DOHH2 (cell line): ENCODE results near the gene CARD11.

Source experiments
- H3F3A ChIP-seq: fragments of 200-600 bp; sonication (generic), shearing (Covaris generic); 2 replicates; pipeline ENCODE4 v1.6.0; 2016; ENCODE audit warnings: antibody characterized with exemption, mild to moderate bottlenecking; ENCODE audit not compliant: control insufficient read depth, insufficient read depth
- H3K27ac ChIP-seq: fragments of 200-600 bp; sonication (generic); 2 replicates; pipeline ENCODE4 v1.5.1; 2014; ENCODE audit warnings: low read depth, mild to moderate bottlenecking, low read length, moderate library complexity
- H3K27me3 ChIP-seq: fragments of 200-600 bp; sonication (generic); 2 replicates; pipeline ENCODE4 v1.6.1; 2014; ENCODE audit warnings: mild to moderate bottlenecking, low read length, mixed read lengths; ENCODE audit not compliant: control insufficient read depth
- H3K36me3 ChIP-seq: fragments of 200-600 bp; sonication (generic); 2 replicates; pipeline ENCODE4 v1.6.1; 2014; ENCODE audit warnings: mild to moderate bottlenecking, low read length, moderate library complexity, mixed read lengths; ENCODE audit not compliant: control insufficient read depth
- H3K4me1 ChIP-seq: fragments of 200-600 bp; sonication (generic); 2 replicates; pipeline ENCODE4 v1.6.1; 2014; ENCODE audit warnings: mild to moderate bottlenecking, low read length, mixed read lengths; ENCODE audit not compliant: control insufficient read depth
- H3K4me2 ChIP-seq: fragments of 200-600 bp; sonication (generic); 2 replicates; pipeline ENCODE4 v1.6.0; 2014; ENCODE audit warnings: mild to moderate bottlenecking, low read length, moderate library complexity
- H3K4me3 ChIP-seq: fragments of 200-600 bp; sonication (generic); 2 replicates; pipeline ENCODE4 v1.5.1; 2014; ENCODE audit warnings: mild to moderate bottlenecking, low read length, mixed read lengths
- H3K79me2 ChIP-seq: fragments of 200-600 bp; sonication (generic); 2 replicates; pipeline ENCODE4 v1.6.1; 2014; ENCODE audit warnings: mild to moderate bottlenecking, low read length, mixed read lengths; ENCODE audit not compliant: control insufficient read depth
- H3K9me2 ChIP-seq: fragments of 200-600 bp; sonication (generic); replicated peaks from 2 replicates; pipeline ENCODE4 v1.6.1; 2014; ENCODE audit warnings: mild to moderate bottlenecking, low read length, mixed read lengths; ENCODE audit not compliant: control insufficient read depth
- H3K9me3 ChIP-seq: fragments of 200-600 bp; sonication (generic); 2 replicates; pipeline ENCODE4 v1.6.1; 2014; ENCODE audit warnings: antibody characterized with exemption, low read length, mixed read lengths; ENCODE audit not compliant: control insufficient read depth, insufficient read depth
- H4K20me1 ChIP-seq: fragments of 200-600 bp; sonication (generic); 2 replicates; pipeline ENCODE4 v1.6.0; 2014; ENCODE audit warnings: low read depth, mild to moderate bottlenecking, antibody characterized with exemption, low read length, moderate library complexity; ENCODE audit not compliant: control insufficient read depth, insufficient read depth
- EZH2phosphoT487 ChIP-seq: fragments of 200-600 bp; sonication (generic); IDR thresholded peaks from 2 replicates; pipeline ENCODE4 v1.6.1; 2017; ENCODE audit warnings: borderline replicate concordance, mild to moderate bottlenecking, antibody characterized with exemption, low read length, moderate library complexity, mixed read lengths
- TF ChIP-seq, protein P1 (sequence below): fragments of 200-600 bp; sonication (generic); IDR thresholded peaks from one replicate; pipeline ENCODE4 v1.5.1; 2014; ENCODE audit warnings: antibody characterized with exemption, mild to moderate bottlenecking, low read depth, low read length; ENCODE audit not compliant: poor library complexity, severe bottlenecking

The CARD11 gene

DNA sequence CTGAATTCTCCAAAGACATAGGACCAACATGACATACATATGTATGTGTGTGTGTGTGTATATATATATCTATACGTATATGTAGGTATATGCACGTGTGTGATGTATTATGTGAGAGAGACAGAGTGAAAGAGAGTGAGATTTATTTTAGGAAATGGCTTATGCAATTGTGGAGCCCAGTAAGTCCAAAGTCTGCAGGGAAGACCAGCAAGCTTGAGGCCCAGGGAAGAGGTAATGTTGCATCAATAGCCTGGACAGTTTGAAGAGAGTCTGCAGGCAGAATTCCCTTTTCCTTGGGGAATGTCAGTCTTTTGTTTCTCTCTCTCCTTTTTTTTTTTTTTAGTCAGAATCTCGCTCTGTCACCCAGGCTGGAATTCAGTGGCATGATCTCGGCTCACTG, 33.0 kb upstream of the CARD11 start:
- Histone ChIP-seq H3K4me3 (no peak overlapping the region), H3K79me2 (no peaks in the 10 kb centered on the region), H3K27ac (no peak overlapping the region), H3K27me3 (peaks cover 10% of the 10 kb centered on the region; the same call in 1 of the 2 replicates), H3K9me2 (no peaks in the 10 kb centered on the region), H3F3A (no peaks in the 10 kb centered on the region), H4K20me1 (no peaks in the 10 kb centered on the region), H3K36me3 (no peaks in the 10 kb centered on the region), H3K4me1 (peaks cover 10% of the 10 kb centered on the region), H3K4me2 (no peak overlapping the region), H3K9me3 (no peaks in the 10 kb centered on the region; the same call in 1 of the 2 replicates)
- TF ChIP-seq EZH2phosphoT487 = no peak
- TF ChIP-seq, protein P1, sequence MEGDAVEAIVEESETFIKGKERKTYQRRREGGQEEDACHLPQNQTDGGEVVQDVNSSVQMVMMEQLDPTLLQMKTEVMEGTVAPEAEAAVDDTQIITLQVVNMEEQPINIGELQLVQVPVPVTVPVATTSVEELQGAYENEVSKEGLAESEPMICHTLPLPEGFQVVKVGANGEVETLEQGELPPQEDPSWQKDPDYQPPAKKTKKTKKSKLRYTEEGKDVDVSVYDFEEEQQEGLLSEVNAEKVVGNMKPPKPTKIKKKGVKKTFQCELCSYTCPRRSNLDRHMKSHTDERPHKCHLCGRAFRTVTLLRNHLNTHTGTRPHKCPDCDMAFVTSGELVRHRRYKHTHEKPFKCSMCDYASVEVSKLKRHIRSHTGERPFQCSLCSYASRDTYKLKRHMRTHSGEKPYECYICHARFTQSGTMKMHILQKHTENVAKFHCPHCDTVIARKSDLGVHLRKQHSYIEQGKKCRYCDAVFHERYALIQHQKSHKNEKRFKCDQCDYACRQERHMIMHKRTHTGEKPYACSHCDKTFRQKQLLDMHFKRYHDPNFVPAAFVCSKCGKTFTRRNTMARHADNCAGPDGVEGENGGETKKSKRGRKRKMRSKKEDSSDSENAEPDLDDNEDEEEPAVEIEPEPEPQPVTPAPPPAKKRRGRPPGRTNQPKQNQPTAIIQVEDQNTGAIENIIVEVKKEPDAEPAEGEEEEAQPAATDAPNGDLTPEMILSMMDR = no peak

DNA sequence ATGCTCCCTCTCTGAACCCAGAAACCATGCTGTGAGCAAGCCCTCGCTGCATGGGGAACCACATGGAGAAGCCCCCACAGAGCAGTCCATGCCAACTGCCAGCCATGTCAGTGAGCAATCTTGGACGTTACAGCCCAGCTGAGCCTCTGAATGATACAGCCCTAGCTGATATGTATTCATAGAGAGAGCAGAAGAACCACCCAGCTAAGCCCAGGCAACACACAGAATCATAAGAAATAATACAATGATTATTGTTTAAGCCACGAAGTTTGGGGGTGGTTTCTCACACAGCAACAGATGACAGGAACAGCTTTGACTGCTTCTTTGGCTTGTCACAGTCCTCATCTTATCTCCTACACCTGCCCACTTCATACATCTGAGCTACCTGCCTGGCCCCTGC, 32.5 kb upstream of the CARD11 start:
- Histone ChIP-seq H3K36me3 (no peaks in the 10 kb centered on the region), H3K79me2 (no peaks in the 10 kb centered on the region), H3K9me3 (peaks cover under 1% of the 10 kb centered on the region; the same call in 1 of the 2 replicates), H3K4me2 (no peak overlapping the region), H3F3A (no peaks in the 10 kb centered on the region), H3K27me3 (peaks cover 10% of the 10 kb centered on the region; the same call in 1 of the 2 replicates), H3K9me2 (no peaks in the 10 kb centered on the region), H3K4me1 (peaks cover 10% of the 10 kb centered on the region), H4K20me1 (no peaks in the 10 kb centered on the region), H3K4me3 (no peak overlapping the region), H3K27ac (no peak overlapping the region)
- TF ChIP-seq EZH2phosphoT487 = no peak
- TF ChIP-seq, protein P1 = no peak

DNA sequence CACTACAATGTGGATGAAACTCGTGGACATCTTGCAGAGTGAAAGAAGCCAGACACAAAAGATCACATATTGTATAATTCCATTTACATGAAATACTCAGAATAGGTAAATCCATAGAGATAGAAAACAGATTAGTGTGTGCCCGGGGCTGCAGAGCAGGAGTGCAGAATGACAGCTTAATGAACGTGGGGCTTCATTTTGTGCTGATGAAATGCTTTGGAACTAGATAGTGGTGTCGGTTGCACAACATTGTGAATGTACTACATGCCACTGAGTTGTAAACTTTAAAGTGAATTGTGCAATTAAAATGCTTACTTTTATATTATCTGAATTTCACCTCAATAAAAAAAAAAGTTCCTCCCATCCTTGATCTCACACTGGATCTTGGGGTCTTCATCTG, 31.8 kb upstream of the CARD11 start:
- H3K4me1 ChIP-seq = peaks cover 10% of the 10 kb centered on the region
- TF ChIP-seq, protein P1 = no peak
- H3K9me2 ChIP-seq = no peaks in the 10 kb centered on the region
- no peaks in the 10 kb centered on the region for H3F3A ChIP-seq
- no peaks in the 10 kb centered on the region for H4K20me1 ChIP-seq
- H3K79me2 ChIP-seq = no peaks in the 10 kb centered on the region
- H3K36me3 ChIP-seq = no peaks in the 10 kb centered on the region
- peaks cover 10% of the 10 kb centered on the region; the same call in 1 of the 2 replicates for H3K27me3 ChIP-seq
- H3K4me2 ChIP-seq = no peak overlapping the region
- no peak overlapping the region for H3K4me3 ChIP-seq
- H3K9me3 ChIP-seq = peaks cover 5% of the 10 kb centered on the region
- H3K27ac ChIP-seq = no peak overlapping the region

DNA sequence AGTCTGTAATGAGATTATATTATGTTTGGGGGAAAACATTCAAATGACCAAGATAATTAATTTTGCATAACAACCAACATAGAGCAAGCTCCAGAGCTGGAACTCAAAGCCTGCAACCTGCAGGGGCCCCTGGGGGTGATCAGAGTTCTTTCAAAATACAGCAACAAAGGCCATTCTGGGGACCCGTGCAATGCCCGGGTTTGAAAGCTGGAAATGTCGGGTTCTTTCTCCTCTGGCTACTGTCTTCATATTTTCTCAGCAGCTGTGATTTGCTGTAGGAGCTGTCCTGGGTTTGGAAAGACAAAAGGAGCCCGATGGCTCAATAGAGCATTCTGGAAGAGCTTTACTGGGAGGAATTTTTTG, 30.8 kb upstream of the CARD11 start:
- Histone ChIP-seq H3K36me3 (no peaks in the 10 kb centered on the region), H3K9me3 (peaks cover 5% of the 10 kb centered on the region), H3K4me2 (no peak overlapping the region), H3K27ac (no peak overlapping the region), H3K9me2 (no peaks in the 10 kb centered on the region), H3K4me1 (peaks cover 15% of the 10 kb centered on the region), H4K20me1 (no peaks in the 10 kb centered on the region), H3K4me3 (no peak overlapping the region), H3F3A (no peaks in the 10 kb centered on the region), H3K27me3 (peaks cover 10% of the 10 kb centered on the region; the same call in 1 of the 2 replicates), H3K79me2 (no peaks in the 10 kb centered on the region)
- TF ChIP-seq EZH2phosphoT487 = no peak
- TF ChIP-seq, protein P1 = no peak
